Inflammatory macrophage treated with lipopolysaccharide for 1 hour (primary cell): ENCODE data around the gene FBN2.
"Not testable (repeated sequence)": the region's sequence is repeated elsewhere in the genome, so short reads cannot be mapped to it uniquely, and the experiment has no call there.

ENCODE experiments used
- DNase-seq, 2 donors: peaks; one replicate each; pipeline ENCODE4 v3.0.0-alpha.2; 2020 to 2022

The FBN2 gene

DNA sequence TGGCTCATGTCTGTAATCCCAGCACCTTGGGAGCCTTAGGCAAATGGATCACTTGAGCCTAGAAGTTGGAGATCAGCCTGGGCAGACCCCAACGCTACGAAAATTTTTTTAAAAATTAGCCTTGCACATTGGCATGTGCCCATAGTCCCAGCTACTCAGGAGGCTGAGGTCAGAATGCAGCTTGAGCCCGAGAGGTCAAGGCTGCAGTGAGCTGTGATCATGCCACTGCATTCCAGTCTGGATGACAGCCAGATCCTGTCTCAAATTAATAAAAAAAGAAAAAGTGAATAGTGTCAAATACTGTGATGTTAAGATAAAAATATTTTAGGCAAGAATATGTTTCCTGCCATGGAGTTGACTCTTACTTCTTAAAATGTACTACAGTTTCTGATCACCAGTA, 5.3 kb downstream of the FBN2 start:
- no peak for DNase-seq

DNA sequence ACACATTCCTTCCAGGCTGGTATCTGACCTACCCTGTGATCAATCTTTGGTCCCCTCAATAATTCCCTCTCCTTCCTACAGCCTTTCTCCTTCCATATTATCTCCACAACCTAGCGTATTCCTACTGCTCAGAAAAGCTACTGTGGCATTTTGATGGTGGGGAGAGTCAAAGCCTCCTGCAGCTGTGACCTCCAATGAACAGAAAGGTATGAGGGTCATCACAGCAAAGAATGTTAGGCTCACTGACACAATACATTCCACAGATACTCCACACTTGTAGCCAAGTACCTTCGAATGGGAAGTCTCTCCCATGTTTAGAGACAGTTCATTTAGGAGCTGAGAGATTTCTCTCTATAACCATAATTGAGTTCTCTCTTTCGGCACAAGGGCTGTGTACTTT, 5.9 kb downstream of the FBN2 start:
- no peak for DNase-seq

DNA sequence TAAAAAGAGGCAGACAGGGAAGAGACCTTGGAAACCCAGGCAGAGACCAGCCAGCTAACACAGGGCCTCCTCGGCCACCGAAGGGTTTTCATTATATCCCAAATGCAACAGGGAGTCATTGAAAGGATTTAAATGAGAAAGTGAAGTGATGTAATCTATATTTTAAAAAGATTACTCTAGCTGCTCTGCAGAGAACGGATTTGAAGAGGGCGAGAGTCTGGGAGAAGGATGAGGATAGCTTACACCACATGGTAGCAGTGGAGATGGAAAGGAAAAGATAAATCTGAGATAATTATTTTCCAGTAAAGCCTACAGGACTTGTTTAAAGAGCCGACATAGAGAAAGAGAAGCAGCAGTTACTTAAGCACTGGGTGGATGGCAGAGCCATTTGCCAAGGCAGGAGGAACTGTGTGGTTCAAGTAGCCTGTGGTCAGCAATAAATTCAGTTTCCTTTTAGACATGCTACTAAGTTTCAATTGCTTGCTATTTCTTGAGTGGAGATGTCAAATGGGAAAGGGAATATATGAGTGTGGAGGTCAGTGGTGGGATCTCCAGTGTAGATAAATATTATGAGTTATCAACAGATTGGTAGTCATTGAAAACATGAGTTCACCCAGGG, 9.3 kb downstream of the FBN2 start:
- DNase-seq, result peak in 1 of 2 donors; percentile 30

DNA sequence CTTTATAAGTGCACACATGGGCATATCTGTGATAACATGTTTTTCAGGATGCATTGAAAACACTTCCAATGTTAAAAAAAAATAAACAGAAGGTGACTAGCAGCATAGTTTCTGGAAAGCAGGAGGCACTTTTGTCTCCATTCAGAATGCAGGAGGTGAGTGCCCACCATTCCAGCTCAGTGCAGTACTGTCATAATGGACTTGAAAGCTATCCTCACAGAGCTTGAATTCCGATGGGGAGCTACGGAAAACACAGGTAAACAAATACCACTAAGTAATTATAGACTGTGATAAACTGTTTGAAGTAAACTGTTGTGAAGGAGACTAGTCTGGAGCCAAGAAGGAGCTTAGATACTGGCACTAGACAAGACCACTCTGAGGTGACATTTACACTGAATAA, 9.9 kb downstream of the FBN2 start:
- no peak for DNase-seq

DNA sequence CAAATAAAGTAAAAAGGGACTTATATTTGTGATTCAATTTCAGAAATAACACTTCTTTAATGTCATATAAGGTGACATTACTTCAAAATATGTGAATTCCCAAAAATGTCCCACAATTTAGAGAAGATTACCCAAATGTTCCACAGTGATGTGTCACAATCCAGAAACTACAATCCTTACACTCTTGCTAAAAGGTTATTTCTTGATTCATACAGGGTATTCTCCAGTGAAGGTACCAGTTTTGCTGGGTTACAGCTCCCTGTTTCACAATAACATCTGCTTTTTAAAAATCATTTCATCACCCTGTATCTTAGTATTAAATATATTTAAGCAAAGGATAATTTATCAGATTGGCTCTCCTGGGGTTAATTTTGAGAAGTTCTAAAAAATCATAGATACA, 11.0 kb downstream of the FBN2 start:
- DNase-seq, result peak in 1 of 2 donors; percentile 10

DNA sequence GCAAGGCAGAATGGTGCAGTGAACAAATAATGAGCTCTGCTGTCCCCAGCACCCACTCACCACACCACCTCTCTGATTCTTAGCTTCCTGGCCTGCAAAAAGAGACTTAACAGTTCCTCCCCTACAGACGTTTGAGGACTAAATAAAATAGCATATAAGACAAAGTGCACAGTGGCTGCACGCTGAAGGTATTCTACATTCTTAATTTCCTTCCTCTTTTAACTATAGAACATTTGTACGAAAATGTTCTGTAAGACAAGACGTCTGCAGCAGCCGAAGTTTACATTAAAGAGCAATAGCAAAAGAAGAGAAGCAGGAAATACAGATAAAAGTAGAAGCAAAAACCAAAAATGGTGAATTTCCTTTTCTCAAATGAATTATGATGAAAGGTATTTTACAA, 15.7 kb downstream of the FBN2 start:
- DNase-seq, result no peak

DNA sequence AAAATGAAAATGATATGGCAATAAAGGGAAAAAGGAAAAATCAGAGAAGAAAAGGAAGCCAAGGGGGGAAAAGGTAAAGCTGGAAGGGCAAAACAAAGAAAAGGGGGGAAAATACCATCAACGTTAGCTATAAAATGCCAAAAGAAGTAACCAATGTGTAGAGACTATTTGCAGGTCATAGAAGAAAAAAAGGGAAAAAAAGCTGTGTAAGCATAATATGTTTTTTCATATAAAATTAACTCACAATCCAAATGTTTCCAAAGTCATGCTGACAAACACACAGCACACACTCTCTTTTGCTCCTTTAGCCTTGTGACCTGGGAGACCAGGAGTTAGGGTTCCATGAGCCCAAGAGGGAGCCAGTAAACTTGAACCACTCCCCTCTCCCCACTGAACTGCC, 18.2 kb downstream of the FBN2 start:
- DNase-seq, result no peak

DNA sequence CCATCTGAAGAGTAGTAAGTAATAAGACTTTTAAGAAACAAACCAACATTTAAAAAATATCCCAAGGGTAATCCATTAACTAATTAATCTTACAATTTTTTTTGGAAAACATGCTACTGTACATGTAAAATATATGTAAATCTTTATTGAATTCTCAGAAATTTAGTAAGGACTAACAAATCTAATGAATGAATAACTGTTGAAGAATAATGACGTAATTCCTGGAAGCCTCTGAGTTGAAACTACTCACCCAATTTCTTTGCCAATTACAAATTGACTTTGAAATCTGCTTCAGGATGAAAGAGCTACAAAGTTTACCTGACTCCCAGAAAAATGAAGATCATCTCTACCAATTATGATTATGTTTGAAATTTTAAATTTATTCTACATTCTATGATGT, 21.1 kb downstream of the FBN2 start:
- DNase-seq, result no peak

DNA sequence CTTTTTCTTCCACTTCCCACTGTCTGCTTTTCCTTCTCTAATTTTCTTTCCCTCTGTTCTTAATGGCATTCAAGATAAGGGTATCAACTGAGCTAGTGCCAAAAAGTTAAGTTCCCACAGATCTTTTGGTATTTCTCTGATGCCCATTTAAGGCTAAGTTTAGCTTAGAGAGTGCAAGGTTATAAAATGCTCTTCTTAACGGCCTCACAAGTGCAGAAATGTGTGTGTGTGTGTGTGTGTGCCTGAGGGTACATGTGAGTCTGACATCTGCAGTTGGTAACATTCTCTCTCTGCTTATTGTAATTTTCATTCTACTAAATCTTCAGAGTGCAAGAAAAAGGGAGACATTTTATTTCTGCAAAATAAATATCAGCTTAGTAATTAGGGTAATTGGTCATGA, 24.2 kb downstream of the FBN2 start:
- no peak for DNase-seq

DNA sequence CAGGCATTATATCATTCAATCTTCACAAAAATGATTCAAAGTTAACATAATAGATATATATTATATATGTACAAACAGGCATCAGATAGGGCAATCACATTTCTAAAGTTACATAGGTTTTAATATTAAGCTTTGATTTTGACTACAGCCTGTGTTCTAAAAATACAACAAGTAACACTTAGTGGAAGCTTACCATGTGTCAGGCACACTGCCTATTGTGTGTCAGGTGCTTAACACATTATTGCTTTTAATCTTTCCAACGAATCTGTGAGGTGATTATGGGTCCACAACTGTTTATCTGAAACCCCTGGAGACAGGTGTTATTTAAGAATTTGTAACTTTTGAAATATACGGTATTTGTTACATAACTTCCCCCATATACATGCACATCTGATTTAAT, 25.2 kb downstream of the FBN2 start:
- no peak for DNase-seq

DNA sequence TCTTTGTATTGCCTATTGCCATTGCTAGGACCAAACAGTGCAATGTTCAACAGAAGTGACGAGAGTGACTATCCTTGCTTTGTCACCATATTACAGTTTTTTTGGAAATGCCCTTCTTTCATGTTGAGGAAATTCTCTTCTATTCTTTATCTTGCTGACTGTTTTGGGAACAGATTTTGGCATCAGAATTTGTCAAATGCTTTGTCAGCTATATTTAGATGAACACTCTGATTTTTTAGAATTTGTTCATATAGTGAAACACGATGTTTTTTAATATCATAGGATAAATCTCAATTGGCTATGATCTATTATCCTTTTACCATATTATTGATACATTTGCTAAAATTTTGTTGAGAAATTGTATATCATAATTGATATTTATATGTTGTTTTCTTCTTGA, 31.4 kb downstream of the FBN2 start:
- DNase-seq, result no peak

DNA sequence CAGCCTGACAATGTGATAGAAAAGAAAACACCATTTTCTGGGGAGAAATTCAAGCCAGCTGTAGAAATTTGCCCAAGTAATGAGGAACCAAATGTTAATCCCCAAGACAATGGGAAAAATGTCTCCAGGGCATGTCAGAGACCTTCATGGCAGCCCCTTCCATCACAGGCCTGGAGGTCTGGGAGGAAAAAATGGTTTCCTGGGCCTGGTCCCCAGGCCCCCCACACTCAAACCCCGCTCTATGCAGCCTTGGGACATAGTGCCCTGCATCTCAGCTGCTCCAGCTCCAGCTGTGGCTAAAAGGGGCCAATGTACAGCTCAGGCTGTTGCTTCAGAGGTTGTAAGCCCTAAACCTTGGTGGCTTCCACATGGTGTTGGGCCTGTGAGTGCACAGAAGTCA, 34.3 kb downstream of the FBN2 start:
- DNase-seq, result not testable (repeated sequence)

DNA sequence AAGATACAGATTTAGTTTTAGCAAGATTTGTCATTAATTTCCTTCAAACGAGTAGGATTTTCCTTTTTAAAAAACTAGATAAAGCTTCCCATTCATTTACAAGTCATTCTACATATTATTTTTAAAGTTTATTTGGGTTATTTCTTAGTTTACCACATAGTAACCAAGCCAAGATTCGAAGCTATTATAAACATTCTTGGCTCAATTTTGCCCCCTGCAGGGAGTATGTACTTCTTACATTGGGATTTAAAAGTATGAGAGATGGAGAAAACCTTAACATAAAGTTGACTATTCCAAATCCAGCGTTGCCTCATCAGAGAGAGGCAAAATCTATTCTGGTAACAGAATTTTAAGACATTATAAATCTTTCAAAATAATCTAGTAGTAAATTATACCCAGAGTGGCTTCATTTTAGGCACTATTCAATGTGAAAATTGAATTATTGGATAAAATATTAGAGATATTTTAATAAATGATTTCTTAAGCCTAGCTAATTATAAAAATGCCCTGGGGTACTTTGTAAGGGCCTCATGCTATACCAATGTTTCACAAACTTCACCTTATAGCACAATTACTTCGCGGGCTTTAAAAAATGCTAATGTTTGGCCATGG, 39.1 kb downstream of the FBN2 start:
- peak; percentile 27 to 68 for DNase-seq

DNA sequence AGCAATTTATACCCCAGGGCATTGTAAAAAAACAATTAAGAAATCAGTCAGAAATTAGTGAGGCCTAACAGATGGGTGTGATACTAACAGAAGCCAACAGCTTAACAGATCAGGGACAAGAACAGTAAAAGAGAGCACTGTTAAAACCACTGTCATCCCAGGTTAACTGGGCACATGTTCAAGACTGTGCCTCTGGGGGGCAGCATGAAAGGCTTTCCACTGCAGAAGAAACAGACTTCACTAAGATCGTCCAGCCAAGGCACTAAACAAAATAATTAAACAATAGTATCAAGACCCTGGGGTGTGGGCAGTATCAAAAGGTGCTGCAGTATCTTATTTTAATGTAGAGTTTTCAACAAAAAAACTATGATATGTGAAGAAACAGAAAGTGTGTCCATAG, 43.5 kb downstream of the FBN2 start:
- no peak for DNase-seq

DNA sequence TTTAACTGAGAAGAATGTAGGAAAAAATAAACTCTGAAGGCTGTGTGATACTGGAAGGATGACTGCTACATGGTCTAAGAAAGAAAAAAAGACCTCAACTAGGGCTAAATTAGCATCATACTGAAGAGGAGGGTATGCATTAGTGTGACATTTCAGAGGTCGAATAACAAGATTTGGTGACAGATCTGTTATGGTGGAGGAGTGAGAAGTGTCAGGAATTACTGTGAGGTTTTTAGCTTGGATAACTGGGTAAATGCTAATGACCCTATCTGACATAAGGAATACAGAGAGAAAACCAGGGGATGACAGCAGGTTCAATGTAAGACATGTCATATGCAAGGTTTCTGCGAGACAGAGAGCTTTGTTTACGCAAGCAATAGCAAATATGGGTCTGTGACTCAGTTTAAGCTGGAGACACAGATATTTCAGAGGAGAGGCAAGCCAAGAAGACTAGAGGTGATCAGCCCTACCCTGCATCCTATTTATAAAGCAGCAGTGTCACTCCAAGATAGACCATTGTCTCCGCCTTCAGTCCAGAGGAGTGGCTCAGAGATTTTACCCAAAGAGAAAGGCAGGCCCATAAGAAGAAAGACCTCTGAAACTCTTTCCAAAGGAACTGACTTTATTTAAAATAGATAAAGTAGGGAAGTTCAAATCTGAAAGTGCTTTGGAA, 44.3 kb downstream of the FBN2 start:
- DNase-seq, result no peak

DNA sequence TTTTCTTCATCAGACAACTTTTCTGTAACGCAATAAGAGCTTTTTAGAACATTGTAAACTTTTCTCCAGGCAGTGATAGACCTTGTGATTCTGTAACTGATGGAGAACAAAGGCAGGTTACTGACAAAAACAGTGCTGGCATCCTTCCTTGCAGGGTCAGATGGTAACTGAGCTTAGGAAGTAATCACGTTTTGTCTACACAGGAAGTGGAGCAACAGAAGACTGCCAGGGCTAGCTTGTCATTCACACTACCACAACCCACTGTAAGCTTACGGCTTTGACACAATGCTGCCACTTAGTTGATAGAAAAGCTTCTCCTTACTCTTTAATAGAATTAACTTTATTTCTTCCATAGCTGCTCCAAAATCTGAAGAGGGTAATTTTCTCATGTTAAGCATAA, 46.8 kb downstream of the FBN2 start:
- no peak for DNase-seq

DNA sequence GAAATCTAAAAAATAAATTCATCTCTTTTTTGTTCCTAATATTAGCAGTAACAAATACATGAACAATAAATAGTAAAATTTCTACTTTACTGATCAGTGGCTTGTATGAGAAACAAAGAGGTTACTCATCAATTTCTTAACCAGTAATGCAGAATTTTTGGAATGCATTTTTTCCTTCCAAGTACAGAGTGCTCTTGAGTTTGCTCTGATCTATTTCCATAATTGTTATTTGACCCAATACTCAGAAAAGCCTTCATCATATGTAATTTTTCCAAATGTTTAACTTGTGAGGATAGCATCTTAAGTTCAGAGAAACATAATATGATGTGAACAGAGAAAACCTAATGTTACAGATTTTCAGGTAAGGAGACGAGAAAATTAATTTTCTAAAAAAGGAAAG, 47.3 kb downstream of the FBN2 start:
- DNase-seq, result no peak

DNA sequence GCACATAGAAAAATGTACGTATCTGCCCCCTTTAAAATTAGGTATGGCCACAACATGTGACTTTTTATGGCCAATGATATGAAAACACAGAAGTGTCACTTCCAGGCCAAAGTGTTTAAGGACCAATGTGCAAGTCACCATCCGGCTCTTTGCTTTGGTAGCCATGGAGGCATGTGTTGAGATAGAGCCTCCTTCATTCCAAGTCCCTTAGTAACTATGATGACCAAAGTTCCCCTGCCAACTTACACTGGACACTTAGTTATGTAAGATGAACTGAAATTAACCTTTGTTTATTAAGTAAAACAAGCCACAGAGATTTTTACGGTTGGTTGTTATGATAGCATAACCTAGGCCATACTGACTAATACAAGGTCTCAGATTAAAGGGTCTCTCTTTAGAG, 51.0 kb downstream of the FBN2 start:
- no peak for DNase-seq

DNA sequence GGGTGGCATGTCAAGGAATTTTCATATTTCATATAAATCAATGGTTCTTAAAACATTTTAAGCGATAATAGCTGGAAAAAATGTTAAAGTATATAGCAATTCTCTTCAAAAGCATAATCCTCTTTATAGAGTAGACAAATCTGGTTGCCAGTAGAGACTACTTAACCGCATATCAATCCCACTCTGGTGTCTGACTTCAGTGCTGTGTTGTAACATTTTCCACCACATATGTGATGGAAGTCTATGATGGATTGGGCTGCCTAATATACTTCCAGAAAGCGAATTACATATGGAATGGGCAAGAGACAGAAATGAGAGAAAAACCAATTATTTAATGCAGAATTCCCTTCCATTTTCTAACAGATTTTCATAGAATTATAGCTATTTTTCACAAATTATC, 54.3 kb downstream of the FBN2 start:
- no peak for DNase-seq

DNA sequence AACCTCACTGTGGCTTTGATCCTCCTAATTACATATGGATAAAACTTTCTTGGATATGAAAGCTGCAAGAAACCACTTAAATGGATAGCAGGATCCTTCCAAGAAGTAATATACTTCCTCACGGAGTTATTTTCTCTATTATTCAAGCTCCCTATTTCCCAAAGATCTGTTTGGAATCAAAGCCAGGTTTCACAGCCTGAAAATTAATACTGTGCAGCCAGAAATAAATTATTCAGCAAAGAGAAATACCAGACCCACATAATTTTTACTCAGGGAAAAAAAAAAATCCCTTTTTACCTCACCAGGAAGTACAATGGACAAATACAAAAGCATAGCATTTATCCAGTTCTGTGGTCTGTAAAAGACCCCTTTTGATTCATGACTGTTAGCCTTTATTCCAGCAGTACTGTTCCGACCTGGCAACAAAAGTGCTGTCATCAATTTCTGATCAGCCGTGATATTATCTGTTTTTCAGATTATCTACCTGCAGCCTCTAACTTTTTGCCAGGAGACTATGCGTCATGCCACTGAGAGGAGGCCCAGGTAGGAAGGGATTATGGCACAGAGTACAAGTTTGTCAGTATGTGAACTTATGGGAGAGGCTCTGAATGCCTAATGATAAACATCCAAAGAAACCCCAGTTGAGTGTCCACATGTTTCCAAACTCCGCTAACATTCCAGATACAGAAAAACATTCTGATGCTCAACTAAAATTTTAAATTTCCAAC, 57.0 kb downstream of the FBN2 start:
- no peak for DNase-seq

DNA sequence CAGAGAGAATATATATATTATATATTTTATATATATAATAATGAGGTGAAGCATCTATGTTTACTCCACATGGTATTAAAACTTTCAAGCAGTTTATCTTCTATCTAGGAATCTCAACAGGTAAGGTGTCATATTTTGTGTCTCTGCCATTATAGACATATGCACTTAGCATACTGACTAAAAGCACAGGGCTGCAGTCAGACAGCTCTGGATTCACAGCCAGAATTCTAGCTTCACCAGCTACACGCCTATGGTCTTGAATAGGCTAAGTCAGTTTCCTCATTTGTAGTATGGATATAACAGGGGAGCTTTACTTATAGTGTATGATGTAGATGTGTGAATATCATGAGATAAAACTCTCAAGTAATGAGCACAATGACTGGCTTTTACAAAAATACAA, 57.9 kb downstream of the FBN2 start:
- DNase-seq, result no peak

DNA sequence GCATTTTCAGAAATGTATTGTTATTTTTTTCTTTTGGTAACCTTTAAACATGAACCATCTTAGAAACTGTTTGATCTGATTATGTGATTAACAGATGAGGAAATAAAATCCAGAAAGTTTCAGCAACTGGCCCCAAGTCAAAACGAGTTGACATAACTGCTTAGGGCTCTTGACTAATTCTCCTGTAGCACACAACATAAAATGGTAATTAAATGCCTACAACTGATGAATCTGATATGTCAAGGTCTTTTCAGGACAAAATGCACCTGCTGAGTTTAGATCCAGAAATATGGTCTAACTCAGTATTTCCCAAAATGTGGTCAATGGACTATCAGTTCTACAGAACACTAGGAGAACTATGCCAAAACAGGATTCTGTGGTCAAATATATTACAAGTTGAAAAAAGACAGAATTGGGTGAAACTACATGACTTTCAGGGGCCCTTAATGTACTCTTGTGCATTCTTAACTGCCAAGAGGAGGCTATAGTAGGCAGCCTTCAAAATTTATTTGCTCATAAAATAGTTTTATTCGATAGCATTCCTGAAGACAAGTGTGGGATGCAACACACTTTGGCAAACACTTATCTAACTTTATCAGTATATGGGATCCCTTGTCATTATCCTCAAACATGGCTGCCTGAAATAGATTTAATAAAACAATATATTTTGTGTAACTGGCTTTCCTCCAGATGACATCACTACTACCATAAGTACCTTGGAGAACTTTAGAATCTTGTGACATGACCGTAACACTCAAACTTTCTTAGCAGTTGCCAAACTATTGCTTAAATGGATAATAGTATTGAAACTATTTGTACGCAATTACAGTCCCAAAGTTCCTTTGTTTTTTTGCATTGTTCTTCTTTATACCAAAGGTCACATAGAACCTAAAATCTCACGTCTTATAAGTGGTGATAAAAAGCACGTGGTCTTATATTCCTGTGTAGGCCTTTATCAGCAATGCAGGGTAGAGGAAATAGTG, 59.4 kb downstream of the FBN2 start:
- no peak for DNase-seq

DNA sequence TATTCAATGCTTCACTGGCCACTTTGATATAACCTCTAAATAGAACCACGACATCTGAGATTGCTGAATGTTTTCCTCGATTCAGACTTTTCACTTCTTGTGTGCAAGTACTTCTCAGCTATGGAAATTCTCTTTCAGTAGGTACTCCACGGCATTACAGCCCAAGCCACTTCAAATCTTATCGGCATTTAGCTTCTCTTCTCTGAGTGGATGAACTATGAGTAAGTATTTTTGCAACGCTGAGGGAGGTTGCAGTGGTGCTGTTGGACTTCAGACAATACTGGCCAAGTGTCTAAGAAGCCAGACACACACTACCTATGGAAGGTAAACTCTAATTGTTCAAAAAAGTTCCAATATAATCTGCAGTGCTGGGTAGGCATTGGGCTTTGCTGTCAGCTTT, 60.1 kb downstream of the FBN2 start:
- no peak for DNase-seq
